Activated CD4-positive, alpha-beta T cell treated with anti-CD3 and anti-CD28 coated beads, Interleukin-10, Interleukin-2, amounts not matched to agents 100 ng/mL and 50 ng/mL, durations not matched to agents 16 hours and 8 hours (primary cell): ENCODE results near the gene NRM.
"Not testable (repeated sequence)": the region's sequence is repeated elsewhere in the genome, so short reads cannot be mapped to it uniquely, and the experiment has no call there.

Experiments
- DNase-seq: peaks from one replicate; pipeline ENCODE4 v3.0.0-alpha.2; 2020

The NRM gene

GRCh38 chr6:30719791-30720737 is 29.3 kb upstream of the NRM start, which contains the start of gene TUBB:
Gene TUBB (plus strand): TSS chr6:30720352. CDS start chr6:30720507, 155 bp downstream.
- DNase-seq = peak; percentile 98

GRCh38 chr6:30719356-30719755 is 28.6 kb upstream of the NRM start:
- DNase-seq = no peak

GRCh38 chr6:30717845-30718720 is 27.3 kb upstream of the NRM start:
- DNase-seq = not testable (repeated sequence)

- peak; percentile 100 for DNase-seq
Observed at GRCh38 chr6:30717129-30717844, 26.5 kb upstream of the NRM start, which contains the start of gene MDC1. Gene MDC1 (minus strand): TSS chr6:30717281. CDS start chr6:30715175, 2,106 bp downstream.

- no peak for DNase-seq
Observed at GRCh38 chr6:30716879-30717128, 26.0 kb upstream of the NRM start.

GRCh38 chr6:30714263-30714662 is 23.5 kb upstream of the NRM start:
- DNase-seq = no peak

GRCh38 chr6:30712441-30712945 is 21.7 kb upstream of the NRM start:
- DNase-seq = no peak

- no peak for DNase-seq
Observed at GRCh38 chr6:30711758-30712380, 21.1 kb upstream of the NRM start.

GRCh38 chr6:30709101-30709868 is 18.5 kb upstream of the NRM start:
- DNase-seq = no peak

GRCh38 chr6:30707281-30707850 is 16.6 kb upstream of the NRM start:
- no peak for DNase-seq

GRCh38 chr6:30705620-30706019 is 14.8 kb upstream of the NRM start:
- no peak for DNase-seq

GRCh38 chr6:30703821-30704220 is 13.0 kb upstream of the NRM start:
- no peak for DNase-seq

- no peak for DNase-seq
Observed at GRCh38 chr6:30703011-30703410, 12.2 kb upstream of the NRM start.

- DNase-seq = no peak
Observed at GRCh38 chr6:30700340-30700739, 9.6 kb upstream of the NRM start.

- no peak for DNase-seq
Observed at GRCh38 chr6:30696432-30696831, 5.6 kb upstream of the NRM start.

GRCh38 chr6:30691208-30691847 is 544 bp upstream of the NRM start:
- no peak for DNase-seq

- no peak for DNase-seq
Observed at GRCh38 chr6:30689985-30690384, 799 bp downstream of the NRM start.

- no peak for DNase-seq
Observed at GRCh38 chr6:30689022-30689865, 1.5 kb downstream of the NRM start.

GRCh38 chr6:30688569-30688968 is 2.2 kb downstream of the NRM start:
- no peak for DNase-seq
